Adipocyte (in vitro differentiated cells): ENCODE results near the gene ANXA5.
"Not testable (repeated sequence)": the region's sequence is repeated elsewhere in the genome, so short reads cannot be mapped to it uniquely, and the experiment has no call there.

ENCODE experiments used
- DNase-seq: peaks from one replicate; pipeline ENCODE4 v3.0.0-alpha.2; 2015; ENCODE audit warnings: low read depth
- H3K27me3 ChIP-seq: replicated peaks from 2 replicates; pipeline ENCODE4 v1.7.0; 2013; ENCODE audit warnings: mild to moderate bottlenecking, low read length, moderate library complexity; ENCODE audit not compliant: control insufficient read depth, insufficient read depth
- H3K36me3 ChIP-seq: 2 replicates; pipeline ENCODE4 v1.7.0; 2013; ENCODE audit warnings: low read length, mild to moderate bottlenecking, moderate library complexity; ENCODE audit not compliant: control insufficient read depth, insufficient read depth, severe bottlenecking
- H3K4me1 ChIP-seq: 2 replicates; pipeline ENCODE4 v1.7.0; 2013; ENCODE audit warnings: mild to moderate bottlenecking, low read length, moderate library complexity; ENCODE audit not compliant: control insufficient read depth, insufficient read depth
- H3K4me3 ChIP-seq: 2 replicates; pipeline ENCODE4 v1.7.0; 2013; ENCODE audit warnings: mild to moderate bottlenecking, low read length, moderate library complexity
- H3K9ac ChIP-seq: 2 replicates; pipeline ENCODE4 v1.7.0; 2013; ENCODE audit warnings: mild to moderate bottlenecking, low read length, moderate library complexity
- H3K9me3 ChIP-seq: 2 replicates; pipeline ENCODE4 v1.7.0; 2013; ENCODE audit warnings: mild to moderate bottlenecking, low read length, moderate library complexity; ENCODE audit not compliant: control insufficient read depth

The ANXA5 gene

GRCh38 chr4:121729753-121730152 lies 33.0 kb upstream of the ANXA5 start:
- H3K36me3 ChIP-seq, result not testable (repeated sequence)

GRCh38 chr4:121728798-121729226 lies 32.0 kb upstream of the ANXA5 start:
- Histone ChIP-seq H3K27me3 (no peaks in the 10 kb centered on the region), H3K4me3 (no peak overlapping the region), H3K4me1 (peaks cover 17% of the 10 kb centered on the region), H3K9ac (peak overlapping the region; percentile 24), H3K36me3 (no peaks in the 10 kb centered on the region), H3K9me3 (no peaks in the 10 kb centered on the region)
- peak; percentile 68 for DNase-seq

More at GRCh38 chr4:121729753-121730152, 33.0 kb upstream of the ANXA5 start:
- not testable (repeated sequence) for H3K9me3 ChIP-seq, H3K27me3 ChIP-seq, DNase-seq, H3K9ac ChIP-seq, H3K4me3 ChIP-seq
- peaks cover 26% of the 10 kb centered on the region for H3K4me1 ChIP-seq

GRCh38 chr4:121728066-121728465 lies 31.3 kb upstream of the ANXA5 start:
- Histone ChIP-seq H3K9ac (no peak overlapping the region), H3K27me3 (no peaks in the 10 kb centered on the region), H3K4me1 (peaks cover 16% of the 10 kb centered on the region), H3K4me3 (no peak overlapping the region), H3K9me3 (no peaks in the 10 kb centered on the region), H3K36me3 (no peaks in the 10 kb centered on the region)
- peak; percentile 88 for DNase-seq

- H3K9me3 ChIP-seq, result no peaks in the 10 kb centered on the region
- DNase-seq, result peak; percentile 83
- peak overlapping the region; percentile 6 for H3K9ac ChIP-seq
- H3K4me3 ChIP-seq, result no peak overlapping the region
- no peaks in the 10 kb centered on the region for H3K27me3 ChIP-seq
- H3K36me3 ChIP-seq, result no peaks in the 10 kb centered on the region
- peaks cover 16% of the 10 kb centered on the region for H3K4me1 ChIP-seq
Measured at GRCh38 chr4:121726642-121727268, 30.0 kb upstream of the ANXA5 start.

GRCh38 chr4:121724671-121725070 lies 27.9 kb upstream of the ANXA5 start:
- peaks cover 24% of the 10 kb centered on the region for H3K4me1 ChIP-seq
- DNase-seq, result no peak
- no peaks in the 10 kb centered on the region for H3K36me3 ChIP-seq
- H3K9me3 ChIP-seq, result no peaks in the 10 kb centered on the region
- H3K4me3 ChIP-seq, result no peak overlapping the region
- no peak overlapping the region for H3K9ac ChIP-seq
- H3K27me3 ChIP-seq, result no peaks in the 10 kb centered on the region

GRCh38 chr4:121721700-121722099 lies 24.9 kb upstream of the ANXA5 start:
- no peaks in the 10 kb centered on the region for H3K36me3 ChIP-seq
- H3K9ac ChIP-seq, result no peak overlapping the region
- no peaks in the 10 kb centered on the region for H3K9me3 ChIP-seq
- peaks cover 35% of the 10 kb centered on the region for H3K4me1 ChIP-seq
- no peak overlapping the region for H3K4me3 ChIP-seq
- H3K27me3 ChIP-seq, result no peaks in the 10 kb centered on the region
- DNase-seq, result no peak

GRCh38 chr4:121720109-121720508 lies 23.3 kb upstream of the ANXA5 start:
- H3K4me3 ChIP-seq, result no peak overlapping the region
- no peaks in the 10 kb centered on the region for H3K27me3 ChIP-seq
- no peaks in the 10 kb centered on the region for H3K36me3 ChIP-seq
- H3K9me3 ChIP-seq, result no peaks in the 10 kb centered on the region
- H3K4me1 ChIP-seq, result peaks cover 35% of the 10 kb centered on the region
- H3K9ac ChIP-seq, result no peak overlapping the region
- no peak for DNase-seq

GRCh38 chr4:121717680-121718237 lies 21.0 kb upstream of the ANXA5 start:
- peak; percentile 90 for DNase-seq
- Histone ChIP-seq H3K9me3 (no peaks in the 10 kb centered on the region), H3K27me3 (no peaks in the 10 kb centered on the region), H3K36me3 (no peaks in the 10 kb centered on the region), H3K9ac (peak overlapping the region; percentile 53), H3K4me1 (peaks cover 43% of the 10 kb centered on the region), H3K4me3 (peak overlapping the region; percentile 58)

GRCh38 chr4:121714548-121714947 lies 17.8 kb upstream of the ANXA5 start:
- Histone ChIP-seq H3K36me3 (no peaks in the 10 kb centered on the region), H3K4me1 (peaks cover 62% of the 10 kb centered on the region), H3K9ac (no peak overlapping the region), H3K9me3 (no peaks in the 10 kb centered on the region), H3K4me3 (no peak overlapping the region), H3K27me3 (no peaks in the 10 kb centered on the region)
- no peak for DNase-seq

- no peak for DNase-seq
- H3K9me3 ChIP-seq, result no peaks in the 10 kb centered on the region
- no peak overlapping the region for H3K4me3 ChIP-seq
- peaks cover 54% of the 10 kb centered on the region for H3K4me1 ChIP-seq
- no peak overlapping the region for H3K9ac ChIP-seq
- H3K27me3 ChIP-seq, result no peaks in the 10 kb centered on the region
- no peaks in the 10 kb centered on the region for H3K36me3 ChIP-seq
Measured at GRCh38 chr4:121712783-121713182, 16.0 kb upstream of the ANXA5 start.

- no peaks in the 10 kb centered on the region for H3K36me3 ChIP-seq
- H3K4me3 ChIP-seq, result peak overlapping the region; percentile 53
- no peaks in the 10 kb centered on the region for H3K9me3 ChIP-seq
- peak overlapping the region; percentile 63 for H3K9ac ChIP-seq
- H3K4me1 ChIP-seq, result peaks cover 48% of the 10 kb centered on the region
- H3K27me3 ChIP-seq, result no peaks in the 10 kb centered on the region
- DNase-seq, result no peak
Measured at GRCh38 chr4:121712001-121712651, 15.3 kb upstream of the ANXA5 start.
